Tibial nerve (tissue), 4 donors: ENCODE data around the gene PSMB2.

Experiments
- CTCF ChIP-seq, 5 experiments: fragments of 200-600 bp in 3 of 5; fragments of 450-650 bp in 2 of 5; sonication (generic) in 3 of 5; IDR thresholded peaks; one replicate each; pipeline ENCODE4 v1.5.1; 2016 to 2019; ENCODE audit warnings: antibody characterized with exemption in 5 of 5, mild to moderate bottlenecking in 3 of 5, moderate library complexity in 2 of 5
- EP300 ChIP-seq, 2 donors: sonication (generic); formaldehyde crosslinking; IDR thresholded peaks; one replicate each; pipeline ENCODE4 v1.6.1; 2017; ENCODE audit warnings: antibody characterized with exemption in 2 of 2, mild to moderate bottlenecking in 1 of 2
- POLR2A ChIP-seq, 2 donors: fragments of 450-650 bp; IDR thresholded peaks; one replicate each; pipeline ENCODE4 v1.6.1; 2017; ENCODE audit warnings: antibody characterized with exemption in 2 of 2, mild to moderate bottlenecking in 2 of 2, moderate library complexity in 2 of 2

- TF ChIP-seq CTCF (IDR thresholded peaks at IDR 0.05) (no peak), EP300 (IDR thresholded peaks at IDR 0.05) (no peak), POLR2A (IDR thresholded peaks at IDR 0.05) (no peak)
Measured at GRCh38 chr1:35590476-35591040, 50.8 kb downstream of the PSMB2 start.
